Measurements from ENCODE around the gene ARHGEF16.

ARHGEF16 gene

DNA sequence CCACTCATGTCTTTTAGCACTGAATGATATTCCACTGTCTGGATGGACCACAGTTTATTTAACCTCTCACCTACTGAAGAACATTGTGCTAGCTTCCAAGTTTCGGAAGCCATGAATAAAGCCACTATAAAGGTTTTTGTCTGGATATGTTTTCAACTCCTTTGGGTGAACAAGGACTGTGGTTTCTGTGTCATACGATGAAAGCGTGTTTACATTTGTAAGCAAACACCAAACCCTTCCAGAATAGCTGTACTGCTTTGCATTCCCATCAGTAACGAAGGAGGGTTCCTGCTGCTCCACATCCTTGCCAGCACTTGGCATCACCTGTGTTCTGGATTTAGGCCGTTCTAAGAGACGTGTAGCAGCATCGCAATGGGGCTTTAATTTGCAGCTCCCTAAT lies 10.7 kb upstream of the ARHGEF16 start:
- Histone ChIP-seq H3K27ac (ENCODE audit: low read length) (no peak overlapping the region), H3K4me1 (ENCODE audit: low read length) (no peaks in the 10 kb centered on the region), H3K9me2 (replicated peaks; ENCODE audit: insufficient read depth, low read length) (no peaks in the 10 kb centered on the region), H3F3A (ENCODE audit: insufficient read depth, low read length) (no peaks in the 10 kb centered on the region), H3K4me3 (ENCODE audit: low read length) (no peak overlapping the region), H3K27me3 (replicated peaks; ENCODE audit: insufficient read depth, low read length) (peaks cover 94% of the 10 kb centered on the region), H2AFZ (ENCODE audit: low read length) (no peak overlapping the region), H3K4me2 (ENCODE audit: low read depth, low read length) (no peak overlapping the region), H3K36me3 (replicated peaks; ENCODE audit: insufficient read depth, low read length) (no peaks in the 10 kb centered on the region), H4K20me1 (ENCODE audit: insufficient read depth, low read length) (no peaks in the 10 kb centered on the region), H3K79me2 (ENCODE audit: low read length) (no peaks in the 10 kb centered on the region), H3K9me3 (replicated peaks; ENCODE audit: insufficient read depth, low read length) (no peaks in the 10 kb centered on the region), H3K9ac (ENCODE audit: low read length) (no peak overlapping the region)
- TF ChIP-seq EZH2 (optimal IDR thresholded peaks at IDR 0.05; ENCODE audit: low read depth, low read length) (no peak), EZH2phosphoT487 (IDR thresholded peaks at IDR 0.05; ENCODE audit: low read length) (no peak)
- TF ChIP-seq, protein P1, sequence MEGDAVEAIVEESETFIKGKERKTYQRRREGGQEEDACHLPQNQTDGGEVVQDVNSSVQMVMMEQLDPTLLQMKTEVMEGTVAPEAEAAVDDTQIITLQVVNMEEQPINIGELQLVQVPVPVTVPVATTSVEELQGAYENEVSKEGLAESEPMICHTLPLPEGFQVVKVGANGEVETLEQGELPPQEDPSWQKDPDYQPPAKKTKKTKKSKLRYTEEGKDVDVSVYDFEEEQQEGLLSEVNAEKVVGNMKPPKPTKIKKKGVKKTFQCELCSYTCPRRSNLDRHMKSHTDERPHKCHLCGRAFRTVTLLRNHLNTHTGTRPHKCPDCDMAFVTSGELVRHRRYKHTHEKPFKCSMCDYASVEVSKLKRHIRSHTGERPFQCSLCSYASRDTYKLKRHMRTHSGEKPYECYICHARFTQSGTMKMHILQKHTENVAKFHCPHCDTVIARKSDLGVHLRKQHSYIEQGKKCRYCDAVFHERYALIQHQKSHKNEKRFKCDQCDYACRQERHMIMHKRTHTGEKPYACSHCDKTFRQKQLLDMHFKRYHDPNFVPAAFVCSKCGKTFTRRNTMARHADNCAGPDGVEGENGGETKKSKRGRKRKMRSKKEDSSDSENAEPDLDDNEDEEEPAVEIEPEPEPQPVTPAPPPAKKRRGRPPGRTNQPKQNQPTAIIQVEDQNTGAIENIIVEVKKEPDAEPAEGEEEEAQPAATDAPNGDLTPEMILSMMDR (IDR thresholded peaks at IDR 0.05; ENCODE audit: low read length), result no peak
- no peak for DNase-seq

DNA sequence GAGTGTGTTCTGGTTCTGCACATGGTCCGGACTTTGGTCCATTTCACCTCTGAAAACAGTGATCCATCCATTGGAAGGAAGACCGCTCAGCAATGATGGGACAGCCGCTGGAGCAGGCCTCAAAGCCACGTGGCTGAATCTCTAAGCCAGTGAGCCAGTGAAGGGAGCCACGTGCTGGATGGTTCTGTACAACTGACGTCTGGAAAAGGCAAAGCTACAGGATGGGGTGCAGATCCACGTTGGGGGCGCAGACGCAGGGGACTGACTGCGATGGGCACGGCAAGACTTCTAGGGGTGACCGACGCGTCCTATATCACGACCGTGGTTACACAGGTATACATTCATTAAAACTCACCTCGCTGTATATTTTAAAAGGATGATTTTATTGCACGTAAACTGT lies 10.2 kb upstream of the ARHGEF16 start:
- no peak overlapping the region for H3K27ac ChIP-seq (ENCODE audit: low read length)
- H3K4me2 ChIP-seq (ENCODE audit: low read depth, low read length), result no peak overlapping the region
- no peaks in the 10 kb centered on the region for H3K4me1 ChIP-seq (ENCODE audit: low read length)
- H3K4me3 ChIP-seq (ENCODE audit: low read length), result no peak overlapping the region
- DNase-seq, result no peak
- no peak overlapping the region for H3K9ac ChIP-seq (ENCODE audit: low read length)
- no peaks in the 10 kb centered on the region for H3K79me2 ChIP-seq (ENCODE audit: low read length)
- no peaks in the 10 kb centered on the region for H4K20me1 ChIP-seq (ENCODE audit: insufficient read depth, low read length)
- TF ChIP-seq EZH2 (optimal IDR thresholded peaks at IDR 0.05; ENCODE audit: low read depth, low read length) (no peak), EZH2phosphoT487 (IDR thresholded peaks at IDR 0.05; ENCODE audit: low read length) (no peak)
- TF ChIP-seq, protein P1 (IDR thresholded peaks at IDR 0.05; ENCODE audit: low read length), result no peak
- H3F3A ChIP-seq (ENCODE audit: insufficient read depth, low read length), result no peaks in the 10 kb centered on the region
- no peaks in the 10 kb centered on the region for H3K9me2 ChIP-seq (replicated peaks; ENCODE audit: insufficient read depth, low read length)
- no peak overlapping the region for H2AFZ ChIP-seq (ENCODE audit: low read length)
- H3K27me3 ChIP-seq (replicated peaks; ENCODE audit: insufficient read depth, low read length), result peaks cover 95% of the 10 kb centered on the region
- no peaks in the 10 kb centered on the region for H3K9me3 ChIP-seq (replicated peaks; ENCODE audit: insufficient read depth, low read length)
- no peaks in the 10 kb centered on the region for H3K36me3 ChIP-seq (replicated peaks; ENCODE audit: insufficient read depth, low read length)

DNA sequence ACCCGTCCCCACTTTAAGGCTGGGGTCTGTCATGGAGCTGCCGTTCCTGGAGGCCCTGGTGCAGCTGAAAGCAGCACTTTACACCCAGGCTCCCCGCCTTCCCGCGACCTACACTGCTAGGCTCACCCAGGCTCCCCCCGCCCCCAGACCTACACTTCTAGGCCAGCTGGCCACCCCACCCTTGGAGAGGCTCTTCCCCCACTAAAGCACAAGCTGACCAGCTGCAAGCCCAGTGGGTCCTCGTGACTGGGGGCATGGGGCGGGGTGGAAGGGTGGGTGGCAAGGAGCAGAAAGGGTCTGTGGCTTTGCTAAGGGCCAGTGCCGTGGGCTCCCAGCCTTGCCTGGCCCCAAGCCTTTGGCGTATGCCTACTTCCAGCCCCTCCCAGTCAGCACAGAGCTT lies 9.7 kb upstream of the ARHGEF16 start:
- Histone ChIP-seq H3K9me2 (replicated peaks; ENCODE audit: insufficient read depth, low read length) (no peaks in the 10 kb centered on the region), H3K27me3 (replicated peaks; ENCODE audit: insufficient read depth, low read length) (peaks cover 96% of the 10 kb centered on the region), H3K36me3 (replicated peaks; ENCODE audit: insufficient read depth, low read length) (no peaks in the 10 kb centered on the region), H3K4me3 (ENCODE audit: low read length) (no peak overlapping the region), H3K79me2 (ENCODE audit: low read length) (no peaks in the 10 kb centered on the region), H4K20me1 (ENCODE audit: insufficient read depth, low read length) (no peaks in the 10 kb centered on the region), H3K27ac (ENCODE audit: low read length) (no peak overlapping the region), H3K9me3 (replicated peaks; ENCODE audit: insufficient read depth, low read length) (no peaks in the 10 kb centered on the region), H2AFZ (ENCODE audit: low read length) (no peak overlapping the region), H3K4me2 (ENCODE audit: low read depth, low read length) (no peak overlapping the region), H3F3A (ENCODE audit: insufficient read depth, low read length) (no peaks in the 10 kb centered on the region), H3K9ac (ENCODE audit: low read length) (no peak overlapping the region), H3K4me1 (ENCODE audit: low read length) (no peaks in the 10 kb centered on the region)
- DNase-seq, result no peak
- no peak for TF ChIP-seq EZH2 (optimal IDR thresholded peaks at IDR 0.05; ENCODE audit: low read depth, low read length)
- TF ChIP-seq EZH2phosphoT487 (IDR thresholded peaks at IDR 0.05; ENCODE audit: low read length), result no peak
- TF ChIP-seq, protein P1 (IDR thresholded peaks at IDR 0.05; ENCODE audit: low read length), result no peak
